Kidney (tissue), 14 donors: ENCODE results near the gene ARID3B. TPM values are rescaled to one million over a fixed set of nuclear protein-coding genes. Genes with fewer than 3 reads are reported as not detected.

Experiments used
- DNase-seq, 5 donors: peaks; one replicate each; pipeline ENCODE4 v3.0.0-alpha.2; 2013 to 2020
- FAIRE-seq: peaks from 2 replicates; lab custom pipeline; 2012; peaks lifted over from hg19 to GRCh38; lab: Jason Lieb, UNC
- H3K27ac ChIP-seq, 2 donors: one replicate each; pipeline ENCODE4 v1.7.0; 2013; ENCODE audit warnings: low read depth in 2 of 2, low read length in 2 of 2, inconsistent platforms in 1 of 2
- H3K27me3 ChIP-seq: one replicate; pipeline ENCODE4 v1.7.1; 2013; ENCODE audit warnings: low read length, inconsistent platforms; ENCODE audit not compliant: control insufficient read depth, insufficient read depth
- H3K36me3 ChIP-seq, 3 donors: one replicate each; pipeline versions ENCODE4 v1.7.0 to v1.7.1; 2013; ENCODE audit warnings: low read length in 3 of 3, control low read depth in 1 of 3, inconsistent platforms in 1 of 3; ENCODE audit not compliant: insufficient read depth in 3 of 3, control insufficient read depth in 2 of 3
- H3K4me1 ChIP-seq, 3 donors: one replicate each; pipeline versions ENCODE4 v1.7.0 to v1.7.1; 2013; ENCODE audit warnings: low read length in 3 of 3, inconsistent platforms in 1 of 3, low read depth in 1 of 3; ENCODE audit not compliant: control insufficient read depth in 2 of 3, insufficient read depth in 2 of 3
- H3K4me3 ChIP-seq, 3 donors: one replicate each; pipeline versions ENCODE4 v1.7.0 to v1.8.1; 2013; ENCODE audit warnings: low read length in 3 of 3, control low read depth in 1 of 3, inconsistent platforms in 1 of 3
- H3K9ac ChIP-seq, 3 donors: one replicate each; pipeline versions ENCODE4 v1.7.0 to v1.7.1; 2013; ENCODE audit warnings: low read length in 3 of 3, control low read depth in 1 of 3, inconsistent platforms in 1 of 3
- H3K9me3 ChIP-seq, 3 donors: one replicate each; pipeline versions ENCODE4 v1.7.0 to v1.7.1; 2013; ENCODE audit warnings: low read length in 3 of 3, control low read depth in 1 of 3, inconsistent platforms in 1 of 3; ENCODE audit not compliant: control insufficient read depth in 2 of 3, insufficient read depth in 1 of 3
- CTCF ChIP-seq: IDR thresholded peaks from 3 replicates; pipeline ENCODE4 v1.5.1; 2012; ENCODE audit warnings: mild to moderate bottlenecking, moderate library complexity, borderline replicate concordance; ENCODE audit not compliant: insufficient read depth; ENCODE audit errors: extremely low read depth
- intact Hi-C: fragments of 100-400 bp; cut with DNase I; formaldehyde crosslinking; loops from one replicate; pipeline ENCODE4 v1.11.1; 2022
- polyA plus RNA-seq: library from polyadenylated mRNA; stranded (reverse); fragments of 350-450 nt; fragmentation: Illumina TruSeq; extraction: RNeasy Lipid Tissue Mini Kit (QIAGEN cat#74804); gene quantifications from one replicate; pipeline ENCODE4 v1.2.3, GENCODE V29; 2014; ENCODE audit warnings: low read depth, low replicate concordance; ENCODE audit not compliant: insufficient read depth
- total RNA-seq: library from RNA; stranded (reverse); fragmentation: NEBNext Ultra II Directional; extraction: Animal tissue kit (Norgen Biotek cat#: 25700); gene quantifications from one replicate; pipeline ENCODE4 v1.2.1, GENCODE V29; 2021
- donor health status: control.
- donor health status: control.
- donor health status: control.
- donor health status: control.
- donor health status: control.
- donor health status: DM: yes; HTN: yes; CAD: no.
- donor health status: Normal renal cell carcinoma (clear cell type).

Gene ARID3B
- total and polyA plus RNA-seq, 2 donors from 2014 or later, result 2.3 to 6.2 TPM

DNA sequence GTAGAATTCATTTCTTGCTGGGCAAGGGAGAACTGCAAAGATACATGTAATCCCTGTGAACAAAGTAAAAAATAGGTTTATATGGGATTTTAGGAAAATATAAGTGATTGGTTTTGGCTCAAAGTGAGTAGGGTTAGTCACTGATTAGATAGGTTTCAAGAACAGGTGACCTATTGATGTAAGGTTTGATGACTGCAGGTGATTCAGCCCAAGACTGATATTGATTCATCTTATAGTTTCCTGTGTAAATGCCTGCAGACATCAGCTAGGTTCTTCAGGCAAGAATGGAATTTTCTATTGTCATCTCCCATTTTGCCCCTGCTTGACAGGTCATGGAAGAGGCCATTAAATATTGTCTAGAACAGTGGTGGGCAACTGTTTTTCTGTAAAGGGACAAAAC is 23.9 kb upstream of the ARID3B start:
- DNase-seq, result no peak

GRCh38 chr15:74519311-74519710 is 21.7 kb upstream of the ARID3B start:
- intact Hi-C loops, result no loop called here
- Histone ChIP-seq H3K4me1 (no peaks in the 10 kb centered on the region), H3K27ac (no peak overlapping the region), H3K27me3 (no peaks in the 10 kb centered on the region), H3K36me3 (no peaks in the 10 kb centered on the region), H3K9ac (no peak overlapping the region), H3K4me3 (no peak overlapping the region), H3K9me3 (no peaks in the 10 kb centered on the region)
- FAIRE-seq (no peak), DNase-seq (no peak)
- TF ChIP-seq CTCF, result no peak

More for the DNA sequence above, 23.9 kb upstream of the ARID3B start:
- intact Hi-C loops, result no loop called here
- H3K27ac ChIP-seq, result no peak overlapping the region
- no peaks in the 10 kb centered on the region for H3K27me3 ChIP-seq
- H3K4me1 ChIP-seq, result no peaks in the 10 kb centered on the region
- no peaks in the 10 kb centered on the region for H3K36me3 ChIP-seq
- H3K9ac ChIP-seq, result no peak overlapping the region
- no peaks in the 10 kb centered on the region for H3K9me3 ChIP-seq
- no peak overlapping the region for H3K4me3 ChIP-seq
- TF ChIP-seq CTCF, result no peak
- FAIRE-seq, result no peak

- Histone ChIP-seq H3K4me3 (no peak overlapping the region), H3K36me3 (no peaks in the 10 kb centered on the region), H3K27ac (no peak overlapping the region), H3K9me3 (no peaks in the 10 kb centered on the region), H3K27me3 (no peaks in the 10 kb centered on the region), H3K4me1 (no peaks in the 10 kb centered on the region), H3K9ac (no peak overlapping the region)
- DNase-seq (no peak), FAIRE-seq (no peak)
- no peak for TF ChIP-seq CTCF
- intact Hi-C loops, result no loop called here
Observed at GRCh38 chr15:74520407-74520806, 20.6 kb upstream of the ARID3B start.

DNA sequence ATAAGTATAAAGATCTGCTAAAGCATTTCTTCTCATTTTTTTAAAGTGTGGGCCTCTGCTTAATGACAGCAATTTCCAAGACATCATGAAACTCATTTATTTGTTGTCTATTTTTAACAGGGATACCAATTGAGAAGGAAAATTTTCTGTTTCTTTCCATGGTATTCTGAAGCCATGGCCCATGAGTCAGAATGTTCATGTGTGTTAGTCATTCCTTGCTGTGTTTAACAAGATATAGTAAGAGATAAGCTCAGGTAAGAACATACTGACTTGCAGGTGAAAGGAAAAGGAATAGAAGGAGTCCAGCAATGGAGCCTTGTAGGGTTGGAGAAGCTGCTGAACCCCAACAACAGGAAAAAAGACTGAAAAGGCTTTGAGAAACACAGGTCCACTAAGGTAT is 17.0 kb upstream of the ARID3B start:
- Histone ChIP-seq H3K27me3 (no peaks in the 10 kb centered on the region), H3K36me3 (no peaks in the 10 kb centered on the region), H3K9ac (no peak overlapping the region), H3K4me3 (no peak overlapping the region), H3K4me1 (no peaks in the 10 kb centered on the region), H3K9me3 (no peaks in the 10 kb centered on the region), H3K27ac (no peak overlapping the region)
- FAIRE-seq (no peak), DNase-seq (no peak)
- intact Hi-C loops, result no loop called here
- TF ChIP-seq CTCF, result no peak
